GM12874 (cell line): Measurements from ENCODE around the gene CRYBG2.

ENCODE experiments used
- CTCF ChIP-seq: IDR thresholded peaks from 2 replicates; pipeline ENCODE4 v1.5.1; 2011; ENCODE audit warnings: low read depth, mild to moderate bottlenecking, control low read depth, low read length, moderate library complexity; ENCODE audit not compliant: insufficient read depth

The CRYBG2 gene

GRCh38 chr1:26297791-26298124 is 56.2 kb downstream of the CRYBG2 start:
- TF ChIP-seq CTCF: no peak

GRCh38 chr1:26297057-26297790 is 56.7 kb downstream of the CRYBG2 start:
- TF ChIP-seq CTCF: no peak

DNA sequence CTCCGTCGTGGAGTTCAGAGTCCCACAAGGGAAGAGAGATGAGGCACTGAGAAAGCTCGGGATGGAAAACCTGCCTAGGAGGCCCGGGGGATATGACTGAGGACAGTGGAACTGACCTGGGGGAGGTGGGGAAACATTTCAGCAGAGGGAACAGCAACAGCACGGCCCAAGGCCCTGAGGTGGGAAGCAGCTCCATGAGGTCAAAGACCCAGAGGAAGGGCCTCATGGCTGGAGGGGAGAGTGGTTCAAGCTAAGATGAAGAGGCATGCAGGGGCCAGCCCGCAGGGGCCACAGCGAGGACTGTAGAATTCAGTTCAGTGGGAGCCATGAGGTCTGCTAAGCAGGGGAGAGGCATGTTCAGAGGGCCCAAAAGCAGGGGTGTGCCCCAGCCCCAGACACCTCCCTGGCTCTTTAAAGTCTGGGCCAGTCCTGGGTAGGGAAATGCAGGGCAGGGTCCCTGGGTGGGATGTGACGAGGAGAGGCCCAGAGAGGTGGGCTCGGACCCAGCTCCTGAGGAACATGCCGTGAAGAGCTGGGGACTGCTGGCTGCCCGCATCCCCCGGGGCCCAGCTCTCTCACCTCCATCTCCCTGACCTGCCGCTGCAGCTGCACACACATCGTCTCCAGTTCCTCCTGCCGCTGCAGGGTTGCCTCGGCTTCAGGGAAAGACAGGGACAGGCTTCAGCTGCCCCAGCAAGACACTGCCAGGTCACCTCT is 57.4 kb downstream of the CRYBG2 start:
- TF ChIP-seq CTCF: no peak

DNA sequence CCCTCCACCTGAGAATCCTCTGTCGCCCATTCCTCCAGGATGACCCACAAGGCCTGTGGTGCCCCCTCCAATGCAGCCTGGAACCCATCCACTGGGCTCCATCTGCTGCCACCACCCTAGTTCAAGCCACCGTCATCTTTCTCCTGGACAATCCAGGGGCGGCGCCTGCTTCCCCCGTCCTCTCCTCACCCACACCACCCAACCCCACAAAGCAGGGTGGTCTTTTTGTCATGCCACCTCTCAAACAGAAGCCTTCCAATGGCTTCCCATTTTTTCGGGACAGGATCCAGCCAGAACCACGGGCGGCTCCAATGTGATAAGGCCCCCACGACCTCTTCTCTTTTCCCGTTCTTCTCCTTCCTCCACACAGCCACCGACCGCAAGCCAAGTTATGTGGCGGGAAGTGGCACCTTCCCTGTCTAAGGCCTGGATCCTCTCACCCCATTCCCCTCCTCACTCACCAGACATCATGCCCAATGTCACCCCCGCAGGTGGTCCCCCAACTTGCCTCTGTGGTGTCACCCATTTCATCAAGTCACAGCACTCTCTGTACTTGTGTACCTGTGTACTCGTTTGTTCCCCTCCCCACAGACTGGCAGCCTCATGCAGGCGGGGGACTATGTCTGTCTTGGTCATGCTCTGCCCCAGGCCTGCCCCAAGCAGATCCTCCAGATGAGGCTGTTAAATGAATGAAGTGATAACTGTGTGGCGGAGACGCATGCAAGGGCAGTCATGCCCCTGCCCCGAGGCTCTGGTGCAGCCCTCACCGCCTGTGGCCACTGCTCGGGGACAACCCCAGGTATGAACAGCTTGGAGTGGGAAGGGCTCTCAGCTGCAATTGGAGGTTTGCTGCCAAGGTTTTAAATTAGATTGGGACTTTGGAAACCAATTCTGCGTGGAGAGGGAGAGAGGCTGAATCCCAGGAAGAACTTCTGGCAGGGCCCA is 58.5 kb downstream of the CRYBG2 start:
- no peak for TF ChIP-seq CTCF

- TF ChIP-seq CTCF: no peak
Observed at GRCh38 chr1:26293911-26294463, 59.9 kb downstream of the CRYBG2 start.

DNA sequence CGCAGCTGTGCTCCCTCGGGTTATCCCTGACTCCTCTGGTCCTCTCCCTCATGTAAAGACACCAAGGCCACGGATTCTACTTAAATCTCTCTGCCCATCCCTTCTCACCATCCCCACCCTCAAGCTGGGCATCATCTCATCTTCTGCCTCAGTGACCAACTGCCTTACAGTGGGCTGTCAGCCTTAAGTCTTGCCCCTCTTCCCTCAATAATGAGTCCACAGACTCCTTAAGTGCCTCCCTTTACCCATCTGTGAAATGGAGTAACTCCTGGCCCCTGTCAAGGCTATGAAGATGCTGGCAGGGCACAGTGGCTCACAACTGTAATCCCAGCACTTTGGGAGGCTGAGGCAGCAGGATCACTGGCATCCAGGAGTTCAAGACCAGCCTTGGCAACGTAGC is 62.0 kb downstream of the CRYBG2 start:
- TF ChIP-seq CTCF: no peak

- no peak for TF ChIP-seq CTCF
Observed at GRCh38 chr1:26291433-26291832, 62.5 kb downstream of the CRYBG2 start.
